Transverse colon (tissue), 4 donors: Measurements from ENCODE around the gene SDK2.

Source experiments
- CTCF ChIP-seq, 5 experiments: fragments of 200-600 bp in 3 of 5; fragments of 450-650 bp in 2 of 5; sonication (generic) in 3 of 5; IDR thresholded peaks; 1 replicate in 2 of 5; 2 replicates in 3 of 5; pipeline ENCODE4 v1.5.1; 2016 to 2017; ENCODE audit warnings: antibody characterized with exemption in 5 of 5, inconsistent platforms in 3 of 5, mild to moderate bottlenecking in 2 of 5, moderate library complexity in 1 of 5
- EP300 ChIP-seq: sonication (generic); formaldehyde crosslinking; IDR thresholded peaks from one replicate; pipeline ENCODE4 v1.6.1; 2017; ENCODE audit warnings: antibody characterized with exemption, low read depth
- POLR2A ChIP-seq: fragments of 450-650 bp; IDR thresholded peaks from one replicate; pipeline ENCODE4 v1.6.1; 2016; ENCODE audit warnings: antibody characterized with exemption, mild to moderate bottlenecking, moderate library complexity
- POLR2AphosphoS5 ChIP-seq, 3 donors: sonication (generic); formaldehyde crosslinking; IDR thresholded peaks; one replicate each; pipeline ENCODE4 v1.6.1; 2016; ENCODE audit warnings: antibody characterized with exemption in 3 of 3

GRCh38 chr17:73362697-73363096 lies 281.5 kb downstream of the SDK2 start:
- no peak for TF ChIP-seq CTCF (IDR thresholded peaks at IDR 0.05)
- no peak for TF ChIP-seq POLR2AphosphoS5 (IDR thresholded peaks at IDR 0.05)
- no peak for TF ChIP-seq EP300
- TF ChIP-seq POLR2A: no peak
